Renal cortical epithelial cell (primary cell): ENCODE results near the gene SLC39A12. TPM values are rescaled to one million over a fixed set of nuclear protein-coding genes. Genes with fewer than 3 reads are reported as not detected.
"Not testable (repeated sequence)": the region's sequence is repeated elsewhere in the genome, so short reads cannot be mapped to it uniquely, and the experiment has no call there.

ENCODE experiments used
- DNase-seq: peaks from one replicate; pipeline ENCODE4 v3.0.0-alpha.2; 2011; ENCODE audit warnings: low read depth
- total RNA-seq: library from RNA; depleted of rRNA; stranded (reverse); fragments of >200 nt; gene quantifications from 2 replicates; pipeline ENCODE4 v1.2.3, GENCODE V29; 2014

The SLC39A12 gene
- not detected in 2 replicates for total RNA-seq

DNA sequence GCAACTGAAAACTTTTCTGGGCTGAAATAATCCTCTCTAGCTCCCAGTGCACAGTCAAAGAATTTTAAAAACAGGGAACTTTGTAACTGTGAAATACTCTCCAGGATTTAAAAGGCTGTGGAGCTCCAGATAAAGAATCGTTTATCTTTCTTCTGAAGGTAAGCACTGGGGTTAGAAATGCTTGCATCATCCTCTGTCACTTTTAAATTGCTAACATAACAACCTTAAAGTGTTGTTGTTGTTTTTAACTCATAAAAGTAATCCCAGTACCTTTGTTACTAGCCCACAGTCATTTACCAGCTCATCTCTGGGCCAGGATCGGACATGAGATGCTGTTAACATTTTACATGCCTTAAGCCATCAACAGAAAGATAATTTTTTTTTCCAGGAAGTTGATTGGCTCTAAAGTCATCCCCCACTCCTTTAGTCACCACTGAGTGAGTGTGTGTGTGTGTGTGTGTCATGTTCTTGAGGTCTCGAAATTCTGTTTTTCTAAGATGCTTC is at the start of gene SLC39A12:
Gene SLC39A12 (plus strand): TSS at position 51 of the 504 bp plus-strand sequence. CDS start 1,359 bp downstream, outside the sequence.
- DNase-seq, result peak; percentile 17

DNA sequence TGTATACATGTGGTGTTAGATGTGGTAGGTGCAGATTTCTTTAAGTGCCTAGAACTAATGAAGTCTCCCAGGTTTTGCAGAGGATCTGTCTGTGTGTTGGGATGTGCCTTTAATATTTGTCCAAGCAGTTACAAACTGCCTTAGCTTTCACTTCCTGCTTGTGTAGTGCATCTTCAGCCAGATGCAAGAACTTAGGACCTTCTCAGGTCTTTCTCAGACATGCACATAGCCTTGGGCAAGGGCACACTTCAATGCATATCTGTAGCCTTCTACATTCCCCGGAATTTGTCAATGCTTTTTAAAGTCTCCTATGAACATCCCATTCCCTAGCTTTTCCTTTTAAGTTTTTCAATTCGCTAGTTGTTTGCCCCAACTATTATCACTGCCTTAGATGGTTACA is 47.2 kb upstream of the SLC39A12 start:
- DNase-seq, result no peak

DNA sequence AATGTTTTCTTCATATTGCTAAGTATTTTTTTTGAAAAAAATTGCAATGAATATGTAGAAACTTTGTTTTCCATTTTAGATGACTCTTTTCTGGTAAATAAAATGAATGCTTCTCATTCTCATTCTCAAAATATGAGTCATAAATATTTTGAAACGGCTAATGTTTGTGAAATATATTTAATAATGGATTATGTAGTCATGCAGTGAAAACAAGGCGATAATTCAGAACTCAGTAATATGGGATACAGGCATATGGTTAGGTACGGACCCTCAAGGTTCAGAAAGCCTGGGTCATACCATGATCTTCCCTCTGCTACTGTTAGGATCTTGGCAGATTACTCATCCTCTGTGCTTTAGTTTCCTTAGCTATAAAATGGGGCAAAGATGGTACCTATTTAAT is 46.2 kb upstream of the SLC39A12 start:
- no peak for DNase-seq

DNA sequence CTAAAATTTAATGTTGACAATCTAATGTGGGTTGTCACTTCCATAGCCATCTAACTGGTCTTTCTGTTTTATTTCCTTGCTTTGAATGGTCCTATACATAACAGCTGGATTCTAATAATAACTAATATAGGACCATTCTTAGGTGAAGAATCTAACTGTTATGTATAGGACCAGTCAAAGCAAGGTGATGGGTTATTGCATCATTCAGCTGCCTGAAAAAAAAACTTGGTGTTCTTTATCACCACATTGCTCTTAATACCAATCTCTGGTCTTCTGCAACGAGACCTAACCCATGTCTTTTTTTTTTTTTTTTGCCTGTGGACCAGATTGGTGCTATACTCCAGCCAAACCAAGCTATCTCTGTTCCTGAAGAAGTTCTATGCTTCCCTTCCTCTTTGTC is 45.7 kb upstream of the SLC39A12 start:
- DNase-seq, result no peak

DNA sequence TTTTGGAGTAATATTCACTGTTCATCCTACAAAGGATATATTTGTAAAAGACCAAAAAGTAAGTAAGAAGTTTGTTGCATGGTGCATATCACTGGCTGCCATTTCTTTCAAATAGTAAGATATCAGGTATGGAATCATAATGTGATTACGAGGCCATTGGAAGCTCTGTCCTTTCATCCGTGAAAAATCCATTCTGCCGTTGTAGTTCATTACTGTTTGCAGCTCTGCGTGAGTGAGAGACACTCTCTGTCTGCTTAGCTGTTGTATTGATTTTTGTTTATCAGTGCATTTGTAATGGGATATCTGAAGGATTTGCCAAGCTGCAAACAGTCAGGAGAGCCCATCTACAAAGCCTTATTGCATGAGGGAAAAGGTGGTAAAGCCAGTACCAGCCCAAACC is 44.1 kb upstream of the SLC39A12 start:
- DNase-seq, result no peak

DNA sequence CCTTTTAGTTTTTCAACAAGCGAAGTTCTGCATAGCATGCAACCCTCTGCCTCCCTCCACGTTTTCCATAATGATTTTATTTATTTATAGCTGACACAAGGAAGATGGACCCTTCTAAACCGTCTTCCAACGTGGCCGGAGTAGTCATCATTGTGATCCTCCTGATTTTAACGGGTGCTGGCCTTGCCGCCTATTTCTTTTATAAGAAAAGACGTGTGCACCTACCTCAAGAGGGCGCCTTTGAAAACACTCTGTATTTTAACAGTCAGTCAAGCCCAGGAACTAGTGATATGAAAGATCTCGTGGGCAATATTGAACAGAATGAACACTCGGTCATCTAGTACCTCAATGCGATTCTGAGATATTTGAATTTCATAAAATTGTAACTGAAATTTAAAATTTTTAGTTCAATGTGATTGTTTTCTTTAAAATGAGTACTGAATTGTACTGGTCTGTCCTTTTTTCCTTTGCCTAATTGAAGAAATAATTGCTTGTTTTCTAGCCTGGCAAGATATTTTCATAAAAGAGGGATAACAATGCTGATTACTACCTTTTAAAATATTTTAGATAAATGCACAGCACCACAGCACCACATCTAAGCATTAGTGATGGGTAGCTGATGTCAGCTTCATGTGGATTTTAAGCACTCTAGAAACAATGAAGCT is 41.5 kb upstream of the SLC39A12 start:
- DNase-seq, result peak; percentile 47

DNA sequence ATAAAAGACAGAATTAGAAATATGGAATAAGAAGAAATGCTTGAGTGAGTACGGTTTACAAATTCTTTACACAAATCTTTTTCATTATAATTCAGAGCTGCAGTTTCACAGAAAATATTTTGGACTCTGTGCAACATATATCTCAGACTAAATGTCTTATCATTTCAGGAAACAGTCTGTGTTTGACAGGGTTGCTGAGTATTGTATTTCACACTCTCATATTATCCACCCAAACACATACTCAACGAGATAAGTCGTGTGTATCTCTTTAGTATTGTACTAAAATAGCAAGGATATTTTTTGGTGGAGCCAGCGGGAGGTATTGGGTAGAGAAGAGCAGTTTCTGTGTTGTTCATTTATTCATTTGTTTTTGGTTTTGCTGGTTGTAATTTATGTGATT is 39.0 kb upstream of the SLC39A12 start:
- DNase-seq, result no peak

DNA sequence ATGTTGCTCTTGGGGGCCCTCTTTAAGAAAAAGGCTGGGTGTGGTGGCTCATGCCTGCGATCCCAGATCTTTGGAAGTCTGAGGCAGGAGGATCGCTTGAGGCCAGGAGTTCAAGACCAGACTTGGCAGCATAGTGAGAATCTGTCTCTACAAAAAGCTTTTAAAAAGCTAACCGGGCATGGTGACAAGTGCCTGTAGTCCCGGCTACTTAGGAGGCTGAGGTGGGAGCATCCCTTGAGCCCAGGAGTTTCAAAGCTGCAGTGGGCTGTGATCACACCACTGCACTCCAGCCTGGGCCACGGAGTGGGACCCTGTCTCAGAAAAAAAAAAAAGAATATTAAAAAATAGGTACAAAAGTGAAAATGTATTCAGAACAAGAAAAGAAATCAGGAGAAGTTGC is 38.1 kb upstream of the SLC39A12 start:
- no peak for DNase-seq

DNA sequence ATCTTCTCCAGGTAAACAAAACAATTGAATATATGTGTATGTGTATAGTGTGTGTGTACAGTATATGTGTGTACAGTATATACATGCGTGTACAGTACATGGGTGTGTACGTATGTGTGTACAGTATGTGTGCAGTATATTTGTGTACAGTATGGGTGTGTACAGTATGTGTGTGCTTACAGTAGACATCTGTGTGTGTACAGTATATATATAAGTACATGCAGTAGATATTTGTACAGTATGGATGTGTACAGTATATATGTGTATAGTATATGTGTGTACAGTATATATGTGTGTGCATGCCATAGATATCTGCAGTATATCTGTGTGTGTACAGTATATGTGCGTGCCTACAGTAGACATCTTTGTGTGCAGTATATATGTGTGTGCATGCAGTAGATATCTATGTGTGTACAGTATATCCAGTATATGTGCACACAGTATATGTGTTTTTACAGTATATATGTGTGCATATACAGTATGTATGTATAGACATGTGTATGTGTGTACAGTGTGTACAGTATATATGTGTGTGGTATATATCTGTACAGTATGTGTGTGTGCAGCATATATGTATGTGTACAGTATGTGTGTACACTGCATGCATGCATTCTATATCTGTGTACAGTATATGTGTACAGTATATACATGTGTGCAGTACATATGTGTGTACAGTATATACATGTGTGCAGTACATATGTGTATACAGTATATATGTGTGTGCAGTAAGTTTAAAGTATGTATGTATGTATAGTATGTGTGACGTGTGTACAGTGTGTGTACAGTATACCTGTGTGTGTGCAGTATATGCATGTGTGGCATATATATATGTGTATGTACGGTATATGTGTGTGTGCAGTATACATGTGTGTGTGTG is 37.3 kb upstream of the SLC39A12 start:
- no peak for DNase-seq

DNA sequence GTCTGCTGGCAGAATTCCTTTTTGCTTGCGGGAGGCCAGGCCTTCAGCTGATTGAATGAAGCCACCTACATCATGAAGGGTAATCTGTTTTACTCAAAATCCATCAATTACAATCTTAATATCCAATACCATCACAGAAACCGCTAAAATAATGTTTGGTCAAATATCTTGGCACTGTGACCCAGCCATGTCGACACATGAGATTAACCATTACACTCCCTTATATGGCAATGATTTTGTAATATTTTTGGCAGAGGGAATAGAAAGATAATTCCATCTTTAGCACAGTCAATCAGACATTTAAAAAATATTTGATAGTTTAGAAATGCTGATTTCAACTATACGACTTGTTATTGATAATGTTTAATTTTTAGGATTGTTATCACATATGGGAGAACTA is 36.5 kb upstream of the SLC39A12 start:
- DNase-seq, result no peak

DNA sequence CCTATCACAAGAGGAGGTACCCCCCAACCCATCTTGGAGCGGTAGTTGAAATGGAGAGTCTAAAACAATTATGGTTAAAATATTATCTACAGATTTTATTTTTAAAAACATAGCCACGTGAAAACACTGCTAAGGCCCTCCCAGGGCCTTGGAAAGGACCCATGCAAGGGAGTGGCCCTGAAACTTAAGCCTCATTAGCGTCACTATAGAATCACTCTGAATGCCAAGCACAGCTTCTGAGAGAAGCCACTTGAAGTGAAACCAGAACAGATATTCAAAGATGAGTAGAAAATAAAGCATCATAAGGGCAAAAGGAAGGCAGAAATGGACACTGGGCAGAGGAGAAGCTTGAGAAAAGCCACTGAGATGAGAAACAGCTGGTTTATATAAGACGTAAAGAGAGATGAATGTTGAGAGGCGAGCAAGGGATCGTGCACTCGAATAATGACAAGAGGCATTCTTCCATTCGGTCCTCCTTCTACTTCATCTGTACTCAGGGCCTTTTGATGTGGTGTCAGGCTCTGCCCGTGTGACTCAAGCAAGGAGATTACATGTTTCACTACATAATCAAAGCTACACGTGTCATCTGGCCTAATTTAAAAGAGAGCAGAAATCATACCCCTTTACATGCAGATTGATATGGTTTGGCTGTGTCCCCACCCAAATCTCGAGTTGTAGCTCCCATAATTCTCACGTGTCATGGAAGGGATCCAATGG is 33.4 kb upstream of the SLC39A12 start:
- no peak for DNase-seq

DNA sequence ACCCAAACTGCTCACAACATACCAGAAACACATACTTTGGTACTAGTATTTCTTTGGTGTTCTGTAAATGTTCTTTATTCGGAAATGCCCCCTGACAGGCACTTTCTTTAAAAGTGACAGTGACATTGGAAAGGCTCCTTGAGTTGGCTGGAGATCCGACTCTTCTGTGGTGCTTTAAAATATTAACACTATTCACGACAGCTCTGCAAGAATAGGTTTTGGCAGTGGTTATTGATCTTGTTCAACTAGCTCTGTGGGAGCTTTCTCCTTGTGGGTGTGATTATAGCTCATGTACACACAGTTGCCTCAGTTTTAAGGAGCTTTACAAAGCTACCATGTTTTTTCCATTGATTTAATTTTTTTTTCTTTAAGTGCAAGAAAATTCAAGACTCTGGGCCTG is 30.3 kb upstream of the SLC39A12 start:
- no peak for DNase-seq

DNA sequence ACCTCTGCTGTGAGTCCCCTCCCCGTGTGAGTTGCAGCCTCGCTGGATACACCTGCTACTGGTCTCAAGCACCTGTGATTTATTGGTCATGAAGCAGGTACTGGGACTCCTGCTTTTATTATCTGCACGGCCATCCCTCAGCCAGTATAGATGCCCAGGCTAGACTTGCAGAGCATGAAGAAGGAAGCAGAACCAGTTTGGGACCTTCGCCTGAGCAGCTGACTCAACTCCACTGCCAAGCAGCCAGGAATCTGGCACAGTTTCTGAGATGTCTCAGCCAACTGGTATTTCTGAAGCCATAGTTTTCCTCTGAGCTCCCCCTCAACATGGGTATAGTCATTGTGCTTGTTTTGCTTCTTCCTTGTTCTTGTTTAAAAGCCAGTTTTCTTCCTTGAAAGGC is 28.0 kb upstream of the SLC39A12 start:
- DNase-seq, result peak; percentile 85

DNA sequence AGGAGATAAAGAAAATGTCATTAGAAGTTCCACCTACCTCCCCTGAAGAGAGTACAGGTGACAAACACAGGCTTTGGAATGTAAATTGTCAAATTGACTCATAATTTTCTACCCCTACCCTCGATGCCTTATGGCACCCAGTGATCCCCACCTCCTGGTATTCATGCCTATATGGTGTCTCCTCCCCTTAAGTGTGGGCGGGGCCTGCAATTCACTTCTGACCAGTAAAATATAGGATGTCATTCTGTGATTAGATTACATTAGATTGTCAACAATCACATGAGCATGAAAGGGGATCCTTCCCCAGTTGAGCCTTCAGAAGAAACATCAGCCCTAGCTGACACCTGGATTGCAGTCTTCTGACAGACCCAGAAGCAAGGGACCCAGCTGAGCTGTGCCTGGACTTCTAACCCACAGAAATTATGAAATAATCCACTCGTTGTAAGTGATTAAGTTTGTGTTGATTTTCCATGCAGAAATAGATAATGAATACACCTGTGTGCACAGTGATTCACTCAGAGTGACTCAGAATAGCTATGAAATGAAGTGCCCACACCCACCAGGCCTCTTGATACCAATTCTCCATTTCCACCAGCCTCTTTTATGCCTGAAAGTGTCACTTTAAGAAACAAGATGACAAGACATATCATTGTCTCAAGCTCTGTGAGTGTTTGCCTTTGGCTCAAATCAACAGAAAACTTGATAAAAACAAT is 8.5 kb upstream of the SLC39A12 start:
- DNase-seq, result no peak

DNA sequence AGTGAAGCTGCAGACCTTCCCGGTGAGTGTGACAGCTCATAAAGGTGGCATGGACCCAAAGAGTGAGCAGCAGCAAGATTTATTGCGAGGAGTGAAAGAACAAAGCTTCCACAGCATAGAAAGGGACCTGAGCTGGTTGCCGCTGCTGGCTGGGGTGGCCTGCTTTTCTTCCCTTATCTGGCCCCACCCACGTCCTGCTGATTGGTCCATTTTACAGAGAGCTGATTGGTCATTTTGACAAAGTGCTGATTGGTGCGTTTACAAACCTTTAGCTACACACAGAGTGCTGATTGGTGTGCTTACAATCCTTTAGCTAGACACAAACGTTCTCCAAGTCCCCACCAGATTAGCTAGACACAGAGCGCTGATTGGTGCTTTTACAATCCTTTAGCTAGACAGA is 1.4 kb upstream of the SLC39A12 start:
- DNase-seq, result not testable (repeated sequence)

DNA sequence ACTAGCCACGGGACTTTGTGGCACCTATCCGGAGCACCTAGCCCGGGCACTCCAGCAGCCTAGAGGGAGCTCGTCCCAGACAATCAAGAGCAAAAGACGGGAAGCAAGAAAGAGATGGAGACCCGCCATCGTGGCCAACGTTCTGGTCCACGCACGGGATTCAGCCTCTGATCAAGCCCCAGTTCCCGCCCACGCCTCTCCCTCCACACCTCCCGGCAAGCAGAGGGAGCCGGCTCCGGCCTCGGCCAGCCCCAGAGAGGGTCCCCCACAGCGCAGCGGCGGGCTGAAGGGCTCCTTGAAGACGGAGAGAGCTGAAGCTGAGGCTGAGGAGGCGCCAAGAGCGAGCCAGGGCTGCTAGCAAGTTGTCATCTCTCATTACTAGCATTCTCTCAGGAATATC is 992 bp upstream of the SLC39A12 start:
- DNase-seq, result no peak

DNA sequence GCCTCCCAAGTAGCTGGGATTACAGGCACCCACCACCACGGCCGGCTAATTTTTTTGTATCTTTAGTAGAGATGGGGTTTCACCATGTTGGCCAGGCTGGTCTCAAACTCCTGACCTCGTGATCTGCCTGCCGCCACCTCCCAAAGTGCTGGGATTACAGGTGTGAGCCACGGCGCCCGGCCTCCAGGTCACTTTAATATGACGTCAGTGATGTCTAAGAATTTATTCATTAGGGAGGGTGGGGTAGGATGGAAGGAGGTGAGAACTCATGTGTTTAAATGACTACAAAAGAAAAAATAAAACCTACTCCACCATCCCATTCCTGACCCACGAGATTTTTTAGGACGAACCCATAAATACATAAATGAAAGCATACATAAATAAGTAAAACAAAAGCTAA is 2.7 kb downstream of the SLC39A12 start:
- not testable (repeated sequence) for DNase-seq

DNA sequence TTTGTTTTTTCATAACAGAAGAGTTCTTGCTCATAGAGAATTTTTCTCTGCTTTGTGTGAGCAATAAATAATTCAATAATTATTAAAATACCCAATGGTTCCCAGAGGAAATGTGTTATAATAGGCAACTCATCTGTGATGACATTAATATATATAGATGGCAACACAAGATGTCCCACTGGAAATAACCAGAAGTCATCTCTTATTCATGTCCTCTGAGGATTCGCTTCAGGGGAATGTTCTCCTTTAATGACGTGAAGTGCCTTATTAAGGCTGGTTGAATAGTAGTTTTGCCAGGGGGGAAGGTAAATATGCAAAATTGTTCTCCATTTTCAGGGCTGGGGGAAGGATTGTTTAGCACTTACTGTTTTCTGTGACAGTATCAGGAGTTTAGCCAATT is 3.1 kb downstream of the SLC39A12 start:
- DNase-seq, result peak; percentile 1

DNA sequence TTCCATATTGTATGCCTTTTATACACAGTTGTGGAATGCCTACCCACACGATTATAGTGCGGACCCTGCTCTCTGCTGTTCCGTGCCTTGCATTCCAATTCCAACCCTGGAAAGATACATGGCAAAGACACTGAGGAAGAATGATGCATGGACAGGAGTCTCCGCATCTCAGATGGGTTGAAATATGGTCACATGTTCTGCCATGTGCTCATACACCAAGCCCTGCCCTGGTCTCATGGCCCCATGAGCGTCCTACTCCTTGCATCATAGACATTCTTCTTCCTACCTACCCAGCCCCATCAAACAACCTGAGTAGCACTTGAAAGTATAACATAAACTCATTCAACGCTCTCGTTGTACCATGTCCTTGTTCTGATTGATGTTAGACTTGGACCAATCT is 6.3 kb downstream of the SLC39A12 start:
- DNase-seq, result no peak

DNA sequence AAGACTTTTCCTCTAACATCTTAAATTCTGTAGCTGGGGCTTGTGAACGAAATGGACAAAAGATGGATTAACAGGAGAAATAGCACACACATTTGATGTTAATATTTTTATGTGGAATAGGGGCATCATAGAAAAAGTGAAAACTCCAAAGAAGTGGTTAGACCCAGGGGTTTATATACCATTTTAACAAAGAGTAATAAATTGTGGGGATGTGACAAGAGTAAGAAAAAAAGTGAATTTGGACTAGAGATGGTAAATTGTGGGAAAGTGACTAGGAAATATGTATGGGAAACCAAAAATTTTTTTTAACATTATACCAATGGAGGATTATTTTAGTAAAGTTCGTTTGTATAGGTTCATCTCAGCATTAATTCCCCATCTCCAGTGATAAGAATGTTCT is 8.2 kb downstream of the SLC39A12 start:
- no peak for DNase-seq

DNA sequence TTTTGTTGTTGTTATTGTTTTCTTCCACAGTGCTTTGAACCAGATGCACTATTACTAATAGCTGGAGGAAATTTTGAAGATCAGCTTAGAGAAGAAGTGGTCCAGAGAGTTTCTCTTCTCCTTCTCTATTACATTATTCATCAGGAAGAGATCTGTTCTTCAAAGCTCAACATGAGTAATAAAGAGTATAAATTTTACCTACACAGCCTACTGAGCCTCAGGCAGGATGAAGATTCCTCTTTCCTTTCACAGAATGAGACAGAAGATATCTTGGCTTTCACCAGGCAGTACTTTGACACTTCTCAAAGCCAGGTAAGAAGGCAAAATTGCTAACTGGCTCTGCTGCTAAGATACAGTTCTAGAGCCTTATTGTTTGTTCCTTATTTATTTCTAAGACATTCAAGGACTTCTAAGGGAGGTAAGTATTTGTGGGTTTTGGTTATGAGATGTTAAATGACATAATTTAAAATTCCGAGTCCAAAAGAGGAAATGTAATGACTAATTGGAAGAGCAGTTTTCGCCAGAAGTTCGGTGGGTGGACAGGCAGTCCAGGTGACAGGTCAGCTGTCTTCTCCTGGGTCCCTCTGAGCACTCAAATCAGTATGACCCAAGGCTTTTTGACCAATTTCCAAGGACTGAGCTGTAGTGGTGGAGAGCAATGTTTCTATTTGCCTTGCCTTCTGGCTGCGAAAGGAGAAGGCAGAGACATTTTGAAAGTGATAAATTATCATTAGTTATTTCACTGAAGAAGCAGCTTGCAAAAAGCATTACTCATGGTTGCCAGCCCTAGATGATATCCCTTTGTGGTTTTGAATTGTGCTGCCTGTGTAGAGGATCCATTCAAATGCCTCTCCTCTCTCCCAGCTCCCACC is 10.1 kb downstream of the SLC39A12 start:
- peak; percentile 3 for DNase-seq
